HepG2 (cell line): ENCODE results near the gene SLC16A9. TPM values are rescaled to one million over a fixed set of nuclear protein-coding genes. Genes with fewer than 3 reads are reported as not detected.
A peak's percentile ranks its signal among the peaks of the same experiment; 100 is the strongest.

ENCODE experiments used
- HBP1 ChIP-seq: IDR thresholded peaks from 2 replicates; pipeline ENCODE4 v1.6.1; 2016; ENCODE audit warnings: low read depth, control low read depth
- HOXA9 ChIP-seq: sonication (generic); formaldehyde crosslinking; IDR thresholded peaks from 2 replicates; pipeline ENCODE4 v1.8.1; 2022; ENCODE audit warnings: missing genetic modification reagents, mild to moderate bottlenecking, moderate library complexity, borderline replicate concordance
- KDM5A ChIP-seq: fragments of 200-600 bp; sonication (generic); IDR thresholded peaks from 2 replicates; pipeline ENCODE4 v1.7.0; 2018; ENCODE audit warnings: antibody characterized with exemption, mild to moderate bottlenecking, low read length, borderline replicate concordance
- KMT2B ChIP-seq: IDR thresholded peaks from 2 replicates; pipeline ENCODE4 v1.6.1; 2016; ENCODE audit warnings: missing genetic modification reagents, missing compliant biosample characterization
- MEIS1 ChIP-seq: sonication (generic); formaldehyde crosslinking; IDR thresholded peaks from 2 replicates; pipeline ENCODE4 v1.9.0; 2021; ENCODE audit warnings: mild to moderate bottlenecking, missing genetic modification reagents, moderate library complexity, borderline replicate concordance
- POLR2G ChIP-seq: fragments of 200-400 bp; formaldehyde crosslinking; IDR thresholded peaks from 2 replicates; pipeline ENCODE4 v1.6.1; 2018; ENCODE audit warnings: mild to moderate bottlenecking, low read depth, low read length, moderate library complexity
- SIX1 ChIP-seq: sonication (generic); formaldehyde crosslinking; IDR thresholded peaks from 2 replicates; pipeline ENCODE4 v1.4.0; 2020; ENCODE audit warnings: missing genetic modification reagents, borderline replicate concordance
- SRY ChIP-seq: sonication (generic); formaldehyde crosslinking; IDR thresholded peaks from 2 replicates; pipeline ENCODE4 v1.8.0; 2022; ENCODE audit warnings: mild to moderate bottlenecking, missing genetic modification reagents
- STAG1 ChIP-seq: sonication (generic); formaldehyde crosslinking; IDR thresholded peaks from 2 replicates; pipeline ENCODE4 v1.4.0; 2020; ENCODE audit warnings: missing genetic modification reagents
- TARDBP ChIP-seq: sonication (generic); formaldehyde crosslinking; IDR thresholded peaks from 2 replicates; pipeline ENCODE4 v1.8.0; 2022; ENCODE audit warnings: mild to moderate bottlenecking, missing genetic modification reagents
- ZBTB14 ChIP-seq: sonication (generic); formaldehyde crosslinking; IDR thresholded peaks from 2 replicates; pipeline ENCODE4 v1.4.0; 2020; ENCODE audit warnings: missing genetic modification reagents
- ZNF264 ChIP-seq: sonication (generic); formaldehyde crosslinking; IDR thresholded peaks from 2 replicates; pipeline ENCODE4 v1.4.0; 2020; ENCODE audit warnings: missing genetic modification reagents
- ZNF331 ChIP-seq: sonication (generic); formaldehyde crosslinking; IDR thresholded peaks from 2 replicates; pipeline ENCODE4 v1.4.0; 2020; ENCODE audit warnings: missing genetic modification reagents
- ZNF747 ChIP-seq: sonication (generic); formaldehyde crosslinking; IDR thresholded peaks from 2 replicates; pipeline ENCODE4 v1.8.1; 2023; ENCODE audit warnings: missing genetic modification reagents, mild to moderate bottlenecking, borderline replicate concordance
- ZNF766 ChIP-seq: sonication (generic); formaldehyde crosslinking; IDR thresholded peaks from 2 replicates; pipeline ENCODE4 v1.5.0; 2020; ENCODE audit warnings: missing genetic modification reagents, borderline replicate concordance
- ZNF784 ChIP-seq: sonication (generic); formaldehyde crosslinking; IDR thresholded peaks from 2 replicates; pipeline ENCODE4 v1.5.1; 2020; ENCODE audit warnings: missing genetic modification reagents, mild to moderate bottlenecking, borderline replicate concordance
- polyA plus RNA-seq, 8 experiments: library from polyadenylated mRNA; depleted of rRNA in 3 of 8; stranded (reverse) in 7 of 8; unstranded in 1 of 8; fragments of >200 nt; fragmentation: Illumina TruSeq in 4 of 8; extraction: Trizol in 4 of 8; gene quantifications; 2 replicates each; pipeline versions ENCODE4 v1.2.1 to v1.2.3, GENCODE V29; 2011 to 2016; ENCODE audit warnings: low read depth in 4 of 8, missing spikeins in 1 of 8, mixed read lengths in 1 of 8; ENCODE audit not compliant: insufficient read depth in 1 of 8
- total RNA-seq, 5 experiments: library from RNA; depleted of rRNA; stranded (reverse); fragments of >200 nt; fragmentation: Illumina TruSeq; extraction: Trizol; gene quantifications; 2 replicates each; pipeline ENCODE4 v1.2.3, GENCODE V29; 2016; ENCODE audit warnings: low read depth in 1 of 5
- TF ChIP-seq, protein P1 (sequence below): sonication (generic); formaldehyde crosslinking; IDR thresholded peaks from 2 replicates; pipeline ENCODE4 v1.4.0; 2020; ENCODE audit warnings: missing genetic modification reagents
- TF ChIP-seq, protein P2 (sequence below): sonication (generic); formaldehyde crosslinking; IDR thresholded peaks from 2 replicates; pipeline ENCODE4 v1.5.0; 2020; ENCODE audit warnings: missing genetic modification reagents, mild to moderate bottlenecking, borderline replicate concordance

Gene SLC16A9
- total and polyA plus RNA-seq, 2 of the 13 experiments (the other 11 are each of a cell fraction or from before 2014, with no cell fraction given): 0.01 to 0.09 TPM

- TF ChIP-seq ZNF784 (CRISPR knock-in tag): no peak
- TF ChIP-seq TARDBP (CRISPR knock-in tag): peak; percentile 45; the same call in 1 of the 2 replicates
- no peak for TF ChIP-seq HBP1 (CRISPR knock-in tag)
- no peak for TF ChIP-seq ZNF766 (CRISPR knock-in tag)
- TF ChIP-seq ZNF331 (CRISPR knock-in tag): peak; percentile 70; the same call in 1 of the 2 replicates
- TF ChIP-seq, protein P1, sequence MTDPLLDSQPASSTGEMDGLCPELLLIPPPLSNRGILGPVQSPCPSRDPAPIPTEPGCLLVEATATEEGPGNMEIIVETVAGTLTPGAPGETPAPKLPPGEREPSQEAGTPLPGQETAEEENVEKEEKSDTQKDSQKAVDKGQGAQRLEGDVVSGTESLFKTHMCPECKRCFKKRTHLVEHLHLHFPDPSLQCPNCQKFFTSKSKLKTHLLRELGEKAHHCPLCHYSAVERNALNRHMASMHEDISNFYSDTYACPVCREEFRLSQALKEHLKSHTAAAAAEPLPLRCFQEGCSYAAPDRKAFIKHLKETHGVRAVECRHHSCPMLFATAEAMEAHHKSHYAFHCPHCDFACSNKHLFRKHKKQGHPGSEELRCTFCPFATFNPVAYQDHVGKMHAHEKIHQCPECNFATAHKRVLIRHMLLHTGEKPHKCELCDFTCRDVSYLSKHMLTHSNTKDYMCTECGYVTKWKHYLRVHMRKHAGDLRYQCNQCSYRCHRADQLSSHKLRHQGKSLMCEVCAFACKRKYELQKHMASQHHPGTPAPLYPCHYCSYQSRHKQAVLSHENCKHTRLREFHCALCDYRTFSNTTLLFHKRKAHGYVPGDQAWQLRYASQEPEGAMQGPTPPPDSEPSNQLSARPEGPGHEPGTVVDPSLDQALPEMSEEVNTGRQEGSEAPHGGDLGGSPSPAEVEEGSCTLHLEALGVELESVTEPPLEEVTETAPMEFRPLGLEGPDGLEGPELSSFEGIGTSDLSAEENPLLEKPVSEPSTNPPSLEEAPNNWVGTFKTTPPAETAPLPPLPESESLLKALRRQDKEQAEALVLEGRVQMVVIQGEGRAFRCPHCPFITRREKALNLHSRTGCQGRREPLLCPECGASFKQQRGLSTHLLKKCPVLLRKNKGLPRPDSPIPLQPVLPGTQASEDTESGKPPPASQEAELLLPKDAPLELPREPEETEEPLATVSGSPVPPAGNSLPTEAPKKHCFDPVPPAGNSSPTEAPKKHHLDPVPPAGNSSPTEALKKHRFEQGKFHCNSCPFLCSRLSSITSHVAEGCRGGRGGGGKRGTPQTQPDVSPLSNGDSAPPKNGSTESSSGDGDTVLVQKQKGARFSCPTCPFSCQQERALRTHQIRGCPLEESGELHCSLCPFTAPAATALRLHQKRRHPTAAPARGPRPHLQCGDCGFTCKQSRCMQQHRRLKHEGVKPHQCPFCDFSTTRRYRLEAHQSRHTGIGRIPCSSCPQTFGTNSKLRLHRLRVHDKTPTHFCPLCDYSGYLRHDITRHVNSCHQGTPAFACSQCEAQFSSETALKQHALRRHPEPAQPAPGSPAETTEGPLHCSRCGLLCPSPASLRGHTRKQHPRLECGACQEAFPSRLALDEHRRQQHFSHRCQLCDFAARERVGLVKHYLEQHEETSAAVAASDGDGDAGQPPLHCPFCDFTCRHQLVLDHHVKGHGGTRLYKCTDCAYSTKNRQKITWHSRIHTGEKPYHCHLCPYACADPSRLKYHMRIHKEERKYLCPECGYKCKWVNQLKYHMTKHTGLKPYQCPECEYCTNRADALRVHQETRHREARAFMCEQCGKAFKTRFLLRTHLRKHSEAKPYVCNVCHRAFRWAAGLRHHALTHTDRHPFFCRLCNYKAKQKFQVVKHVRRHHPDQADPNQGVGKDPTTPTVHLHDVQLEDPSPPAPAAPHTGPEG (CRISPR knock-in tag): no peak
- TF ChIP-seq ZNF747 (CRISPR knock-in tag): no peak
- no peak for TF ChIP-seq HOXA9
- TF ChIP-seq KMT2B: no peak
- TF ChIP-seq STAG1 (CRISPR knock-in tag): no peak
- TF ChIP-seq, protein P2, sequence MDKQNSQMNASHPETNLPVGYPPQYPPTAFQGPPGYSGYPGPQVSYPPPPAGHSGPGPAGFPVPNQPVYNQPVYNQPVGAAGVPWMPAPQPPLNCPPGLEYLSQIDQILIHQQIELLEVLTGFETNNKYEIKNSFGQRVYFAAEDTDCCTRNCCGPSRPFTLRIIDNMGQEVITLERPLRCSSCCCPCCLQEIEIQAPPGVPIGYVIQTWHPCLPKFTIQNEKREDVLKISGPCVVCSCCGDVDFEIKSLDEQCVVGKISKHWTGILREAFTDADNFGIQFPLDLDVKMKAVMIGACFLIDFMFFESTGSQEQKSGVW (CRISPR knock-in tag): no peak
- TF ChIP-seq ZBTB14 (CRISPR knock-in tag): no peak
- TF ChIP-seq POLR2G: no peak
- no peak for TF ChIP-seq SIX1
- TF ChIP-seq SRY (CRISPR knock-in tag): no peak
- TF ChIP-seq MEIS1 (CRISPR knock-in tag): no peak
- no peak for TF ChIP-seq KDM5A
- TF ChIP-seq ZNF264 (CRISPR knock-in tag): no peak
Measured at GRCh38 chr10:59677253-59677831, 32.3 kb downstream of the SLC16A9 start (continued).
